ENCODE data around the gene THEM4. TPM values are rescaled to one million over a fixed set of nuclear protein-coding genes. Genes with fewer than 3 reads are reported as not detected.

THEM4 gene
- total RNA-seq, 1 experiment from 2014 or later: 10.9 TPM

GRCh38 chr1:151830055-151830454 is 79.3 kb downstream of the THEM4 start:
- TF ChIP-seq SMAD4 (CRISPR knock-in tag; IDR thresholded peaks at IDR 0.05): no peak
- TF ChIP-seq AR (CRISPR knock-in tag; IDR thresholded peaks at IDR 0.05): no peak
- TF ChIP-seq ZNF416 (CRISPR knock-in tag; IDR thresholded peaks at IDR 0.05): no peak
- TF ChIP-seq ARID4B (CRISPR knock-in tag; IDR thresholded peaks at IDR 0.05; ENCODE audit: borderline replicate concordance): no peak
- no peak for TF ChIP-seq ELF4 (CRISPR knock-in tag; IDR thresholded peaks at IDR 0.05; ENCODE audit: low read depth)
- no peak for TF ChIP-seq RORB (CRISPR knock-in tag; IDR thresholded peaks at IDR 0.05)
- no peak for TF ChIP-seq ERG (CRISPR knock-in tag; IDR thresholded peaks at IDR 0.05)
- TF ChIP-seq FOXP4 (CRISPR knock-in tag; IDR thresholded peaks at IDR 0.05): no peak
- TF ChIP-seq ZNF281 (CRISPR knock-in tag; IDR thresholded peaks at IDR 0.05): no peak
- TF ChIP-seq E2F1 (CRISPR knock-in tag; IDR thresholded peaks at IDR 0.05): no peak
- TF ChIP-seq HMGA2 (CRISPR knock-in tag; IDR thresholded peaks at IDR 0.05): no peak
- no peak for TF ChIP-seq E2F5 (CRISPR knock-in tag; IDR thresholded peaks at IDR 0.05)
- H3K27me3 Mint-ChIP-seq (ENCODE audit: low read depth): peaks cover 6% of the 10 kb centered on the region; the same call in 1 of the 2 replicates
- no peaks in the 10 kb centered on the region for H3K36me3 Mint-ChIP-seq
- no peak overlapping the region for H3K27ac Mint-ChIP-seq
- ATAC-seq (no peak), DNase-seq (ENCODE audit: low spot score) (no peak)
- H3K4me1 Mint-ChIP-seq: peaks cover 47% of the 10 kb centered on the region
- no peak overlapping the region for H3K4me3 Mint-ChIP-seq
- ChIA-PET CTCF (interaction anchor here (0.5 to 2.0 kb wide), 11 partner anchors 9 to 139 kb away, joined by 3 to 17 read pairs (median 5); partner anchors contain the start of genes C2CD4D, CELF3, MRPL9 and TDRKH), POLR2A (interaction anchor here (0.5 kb wide), 1 partner anchor 31 kb away, joined by 3 read pairs; no protein-coding TSS in a partner anchor)
- H3K9me3 Mint-ChIP-seq: no peaks in the 10 kb centered on the region

All from WTC11 (cell line).